Cerebellar nuclear complex (tissue), 1 donor: ENCODE results near the gene SPTAN1.
"Not testable (repeated sequence)": the region's sequence is repeated elsewhere in the genome, so short reads cannot be mapped to it uniquely, and the experiment has no call there.

Source experiments
- DNase-seq, 2 experiments: peaks; one replicate each; lab custom pipeline; 2025; lab: John Stamatoyannopoulos, UW

Gene SPTAN1

GRCh38 chr9:128666481-128666941, 114.1 kb downstream of the SPTAN1 start:
- DNase-seq = not testable (repeated sequence)

GRCh38 chr9:128669786-128670185, 117.4 kb downstream of the SPTAN1 start:
- no peak for DNase-seq

GRCh38 chr9:128675382-128675781, 123.0 kb downstream of the SPTAN1 start:
- no peak for DNase-seq

- no peak for DNase-seq
Measured at GRCh38 chr9:128677794-128678193, 125.4 kb downstream of the SPTAN1 start.
